Measurements from ENCODE around the gene PTPRG.

Gene PTPRG

DNA sequence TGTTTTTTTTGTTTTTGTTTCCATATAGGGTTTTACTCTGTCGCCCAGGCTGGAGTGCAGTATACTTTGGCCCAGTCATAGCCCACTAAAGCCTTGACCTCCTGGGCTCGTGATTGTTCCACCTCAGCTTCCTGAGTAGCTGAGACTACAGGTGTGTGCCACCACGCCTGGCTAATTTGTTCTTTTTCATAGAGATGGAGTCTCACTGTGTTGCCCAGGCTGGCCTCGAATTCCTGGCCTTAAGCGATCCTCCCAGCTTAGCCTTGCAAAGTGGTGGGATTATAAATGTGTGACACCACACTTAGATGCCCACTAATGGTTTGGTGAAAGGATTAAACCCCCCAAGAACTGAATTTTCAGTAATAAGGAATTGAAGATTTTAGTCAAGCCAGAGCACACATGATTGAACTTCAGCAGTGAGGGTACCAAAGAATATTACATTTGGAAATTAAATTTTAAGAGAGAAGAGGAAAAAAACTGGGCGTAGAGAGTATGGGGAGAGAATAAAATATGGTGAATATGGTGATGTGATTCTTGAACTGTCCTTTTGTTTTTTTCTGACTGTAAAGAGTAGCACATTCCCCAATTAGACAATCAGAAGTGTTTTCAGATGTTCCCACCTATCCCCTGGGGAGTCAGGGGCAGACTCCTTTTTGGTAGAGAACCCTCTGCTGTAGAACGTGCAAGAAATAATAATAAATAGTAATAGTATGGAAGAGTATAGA lies 208.1 kb downstream of the PTPRG start:
- H3K9ac ChIP-seq (ENCODE audit: low read depth, low read length): no peak overlapping the region
- H3K27me3 ChIP-seq (ENCODE audit: insufficient read depth, low read length): no peaks in the 10 kb centered on the region
- peaks cover 26% of the 10 kb centered on the region for H3K4me1 ChIP-seq (ENCODE audit: insufficient read depth, low read length)
- H3K4me3 ChIP-seq (ENCODE audit: low read length): no peak overlapping the region
- no peak overlapping the region for H3K27ac ChIP-seq (ENCODE audit: low read depth, low read length)
- peaks cover 2% of the 10 kb centered on the region; the same call in 1 of the 2 replicates for H3K36me3 ChIP-seq (ENCODE audit: insufficient read depth, low read length)
- WGBS: 89% methylated on average over 7 of the region's 7 CpGs
- H3K9me3 ChIP-seq (ENCODE audit: insufficient read depth, low read depth, low read length): no peaks in the 10 kb centered on the region

DNA sequence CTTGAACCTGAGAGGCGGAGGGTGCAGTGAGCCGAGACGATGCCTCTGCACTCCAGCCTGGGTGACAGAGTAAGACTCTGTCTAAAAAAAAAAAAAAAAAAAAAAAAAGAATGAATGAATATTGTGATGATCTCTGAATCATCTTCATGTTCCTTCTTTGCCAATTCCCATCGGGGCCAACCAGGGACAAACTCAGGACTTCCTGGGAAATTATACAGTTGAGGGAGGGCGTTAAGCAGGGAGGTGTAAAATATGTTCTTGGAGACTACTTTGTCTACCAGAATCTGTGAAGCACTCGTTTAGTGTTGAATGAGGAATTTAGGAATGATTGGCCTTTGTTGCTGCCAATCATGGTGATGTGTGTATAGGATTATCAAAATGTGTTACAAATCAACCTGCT lies 210.6 kb downstream of the PTPRG start:
- Histone ChIP-seq H3K9ac (ENCODE audit: low read depth, low read length) (no peak overlapping the region), H3K36me3 (ENCODE audit: insufficient read depth, low read length) (no peaks in the 10 kb centered on the region), H3K9me3 (ENCODE audit: insufficient read depth, low read depth, low read length) (no peaks in the 10 kb centered on the region), H3K27ac (ENCODE audit: low read depth, low read length) (no peak overlapping the region), H3K4me3 (ENCODE audit: low read length) (no peak overlapping the region), H3K4me1 (ENCODE audit: insufficient read depth, low read length) (peaks cover 35% of the 10 kb centered on the region), H3K27me3 (ENCODE audit: insufficient read depth, low read length) (no peaks in the 10 kb centered on the region)
- 98% methylated on average over 6 of the region's 6 CpGs for whole genome bisulfite sequencing

DNA sequence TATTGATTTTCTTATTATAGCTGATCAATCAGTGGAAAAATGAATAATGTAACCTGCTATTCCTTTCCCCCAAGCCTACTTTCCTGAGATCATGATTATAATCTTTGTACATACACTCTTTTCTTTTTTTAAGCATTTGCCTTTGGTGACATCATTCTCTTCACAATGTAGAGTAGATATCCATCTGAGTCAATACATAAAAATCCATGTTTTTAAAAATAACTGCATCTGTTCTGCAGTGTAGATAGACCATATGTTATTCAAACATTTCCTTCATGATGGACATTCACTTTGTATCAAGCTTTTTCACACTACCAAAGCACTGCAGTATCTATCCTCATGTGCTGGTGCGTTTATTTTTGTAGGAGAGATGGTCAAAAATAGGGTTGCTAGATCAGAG lies 211.1 kb downstream of the PTPRG start:
- no peaks in the 10 kb centered on the region for H3K27me3 ChIP-seq (ENCODE audit: insufficient read depth, low read length)
- peaks cover 38% of the 10 kb centered on the region for H3K4me1 ChIP-seq (ENCODE audit: insufficient read depth, low read length)
- H3K9ac ChIP-seq (ENCODE audit: low read depth, low read length): no peak overlapping the region
- no peak overlapping the region for H3K4me3 ChIP-seq (ENCODE audit: low read length)
- H3K27ac ChIP-seq (ENCODE audit: low read depth, low read length): no peak overlapping the region
- H3K36me3 ChIP-seq (ENCODE audit: insufficient read depth, low read length): no peaks in the 10 kb centered on the region
- WGBS: 100% methylated on average over 1 of the region's 1 CpG
- H3K9me3 ChIP-seq (ENCODE audit: insufficient read depth, low read depth, low read length): no peaks in the 10 kb centered on the region

DNA sequence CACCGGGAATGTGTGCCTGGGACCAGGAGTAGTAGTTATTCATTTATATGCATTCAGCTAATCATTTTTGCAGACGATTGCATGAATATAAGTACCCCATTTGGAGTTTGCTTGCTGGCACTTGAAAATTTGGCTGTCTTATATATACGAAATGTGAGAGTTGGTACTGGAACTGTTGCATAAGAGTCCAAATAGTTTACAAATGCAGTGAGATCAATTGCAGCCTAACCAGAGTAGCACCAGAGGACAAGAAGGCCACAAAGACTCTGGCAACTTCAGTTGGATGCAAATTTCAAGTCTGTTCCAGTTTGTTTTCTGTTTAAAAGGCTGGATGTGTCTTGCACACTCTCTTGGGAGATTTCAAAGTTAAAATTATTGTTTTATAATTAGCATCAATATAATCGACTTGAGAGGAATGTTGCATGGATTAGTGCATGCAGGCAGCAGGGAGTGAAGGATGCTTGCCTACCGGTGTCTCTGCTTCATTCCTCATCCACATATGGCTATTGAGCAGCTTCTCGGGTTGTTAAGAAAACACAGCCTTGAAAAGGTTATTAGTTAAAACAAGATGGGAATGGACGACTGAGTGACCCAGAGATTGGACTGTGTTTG lies 213.0 kb downstream of the PTPRG start:
- Histone ChIP-seq H3K9me3 (ENCODE audit: insufficient read depth, low read depth, low read length) (no peaks in the 10 kb centered on the region), H3K4me3 (ENCODE audit: low read length) (no peak overlapping the region), H3K9ac (ENCODE audit: low read depth, low read length) (no peak overlapping the region), H3K36me3 (ENCODE audit: insufficient read depth, low read length) (no peaks in the 10 kb centered on the region), H3K27me3 (ENCODE audit: insufficient read depth, low read length) (no peaks in the 10 kb centered on the region), H3K27ac (ENCODE audit: low read depth, low read length) (no peak overlapping the region), H3K4me1 (ENCODE audit: insufficient read depth, low read length) (peaks cover 38% of the 10 kb centered on the region)
- 94% methylated on average over 7 of the region's 7 CpGs for WGBS

DNA sequence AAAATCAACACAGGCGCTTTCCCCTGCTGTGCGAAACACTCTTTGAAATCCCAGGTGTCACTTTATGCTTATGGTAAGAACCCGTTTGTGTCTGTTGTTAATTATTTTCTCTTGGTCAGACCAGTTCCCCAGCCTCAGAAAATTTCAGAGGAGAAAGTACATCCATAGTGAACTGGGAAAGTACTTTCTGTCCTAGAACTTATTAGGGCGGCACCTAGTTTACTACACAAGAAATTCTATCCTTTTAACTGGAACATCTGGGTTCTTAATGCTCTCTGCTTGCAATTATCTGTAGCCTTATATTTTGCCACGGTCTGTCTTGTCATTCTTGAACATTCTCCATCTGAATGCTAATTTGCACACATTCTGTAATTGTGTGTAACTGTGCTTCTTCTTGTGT lies 215.0 kb downstream of the PTPRG start:
- Histone ChIP-seq H3K36me3 (ENCODE audit: insufficient read depth, low read length) (no peaks in the 10 kb centered on the region), H3K27me3 (ENCODE audit: insufficient read depth, low read length) (no peaks in the 10 kb centered on the region), H3K27ac (ENCODE audit: low read depth, low read length) (no peak overlapping the region), H3K9ac (ENCODE audit: low read depth, low read length) (no peak overlapping the region), H3K4me1 (ENCODE audit: insufficient read depth, low read length) (peaks cover 24% of the 10 kb centered on the region), H3K4me3 (ENCODE audit: low read length) (no peak overlapping the region), H3K9me3 (ENCODE audit: insufficient read depth, low read depth, low read length) (no peaks in the 10 kb centered on the region)
- WGBS: 87% methylated on average over 5 of the region's 5 CpGs

DNA sequence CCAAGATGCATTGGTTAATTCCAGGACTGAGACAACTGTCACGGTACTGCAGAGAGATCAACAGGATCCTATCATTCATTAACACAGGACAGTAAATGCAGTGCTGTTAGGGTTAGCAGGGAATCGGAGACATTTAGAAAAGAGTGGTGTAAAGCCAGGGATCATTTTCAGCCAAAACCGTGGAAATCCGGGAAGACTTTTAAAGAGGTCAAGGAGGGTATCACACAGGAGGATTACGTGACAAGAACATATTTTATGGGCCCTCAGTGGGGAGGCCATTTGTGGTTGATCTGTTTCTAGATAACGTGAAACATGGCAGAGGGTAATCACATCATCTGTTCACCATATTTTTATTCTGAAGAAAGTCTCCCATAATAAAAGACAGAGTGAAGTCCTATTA lies 216.1 kb downstream of the PTPRG start:
- H3K9ac ChIP-seq (ENCODE audit: low read depth, low read length): no peak overlapping the region
- WGBS: 91% methylated on average over 6 of the region's 6 CpGs

DNA sequence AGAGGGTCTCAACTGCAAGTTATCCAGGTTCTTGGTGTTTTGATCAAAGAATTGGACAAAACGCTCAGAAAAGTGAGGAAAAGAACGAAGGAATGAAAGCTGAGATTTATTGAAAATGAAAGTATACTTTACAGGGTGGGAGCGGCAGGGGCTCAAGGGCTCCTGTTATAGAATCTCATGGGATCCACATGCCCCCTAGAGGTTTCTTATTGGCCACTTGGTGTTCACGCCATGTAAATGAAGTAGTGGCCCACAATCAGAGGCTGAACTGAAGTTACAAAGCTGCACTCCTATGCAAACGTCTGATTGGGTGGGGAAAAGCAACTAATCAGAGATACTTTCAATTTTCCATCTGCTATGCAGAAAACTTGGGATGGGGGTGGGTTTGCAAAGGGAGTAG lies 216.7 kb downstream of the PTPRG start:
- Histone ChIP-seq H3K9ac (ENCODE audit: low read depth, low read length) (no peak overlapping the region), H3K4me3 (ENCODE audit: low read length) (no peak overlapping the region), H3K9me3 (ENCODE audit: insufficient read depth, low read depth, low read length) (no peaks in the 10 kb centered on the region), H3K36me3 (ENCODE audit: insufficient read depth, low read length) (no peaks in the 10 kb centered on the region), H3K27ac (ENCODE audit: low read depth, low read length) (no peak overlapping the region), H3K4me1 (ENCODE audit: insufficient read depth, low read length) (peaks cover 24% of the 10 kb centered on the region), H3K27me3 (ENCODE audit: insufficient read depth, low read length) (no peaks in the 10 kb centered on the region)
- WGBS: 82% methylated on average over 5 of the region's 5 CpGs

More for the DNA sequence above, 216.1 kb downstream of the PTPRG start:
- Histone ChIP-seq H3K36me3 (ENCODE audit: insufficient read depth, low read length) (no peaks in the 10 kb centered on the region), H3K4me3 (ENCODE audit: low read length) (no peak overlapping the region), H3K27me3 (ENCODE audit: insufficient read depth, low read length) (no peaks in the 10 kb centered on the region), H3K9me3 (ENCODE audit: insufficient read depth, low read depth, low read length) (no peaks in the 10 kb centered on the region), H3K4me1 (ENCODE audit: insufficient read depth, low read length) (peaks cover 24% of the 10 kb centered on the region), H3K27ac (ENCODE audit: low read depth, low read length) (no peak overlapping the region)

DNA sequence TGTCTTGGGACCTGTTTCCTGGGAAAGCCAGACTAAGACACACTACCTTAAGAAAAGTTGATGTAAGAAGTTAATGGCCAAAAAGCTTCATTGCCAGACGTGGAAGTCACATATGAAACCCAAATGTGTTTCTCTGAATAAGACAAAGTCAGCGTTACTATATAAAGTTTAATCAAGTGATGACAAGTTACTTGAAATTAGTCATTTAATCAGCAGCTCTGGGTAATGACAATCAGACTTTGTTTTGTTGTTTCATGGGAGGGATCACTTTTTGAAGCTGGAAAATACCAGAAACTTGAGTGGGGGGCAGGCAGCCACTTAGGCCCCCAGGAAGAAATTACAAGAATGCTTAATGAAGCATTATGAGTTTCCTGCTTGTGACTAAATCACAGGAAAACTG lies 218.6 kb downstream of the PTPRG start:
- Histone ChIP-seq H3K4me1 (ENCODE audit: insufficient read depth, low read length) (peaks cover 32% of the 10 kb centered on the region), H3K9me3 (ENCODE audit: insufficient read depth, low read depth, low read length) (no peaks in the 10 kb centered on the region), H3K36me3 (ENCODE audit: insufficient read depth, low read length) (no peaks in the 10 kb centered on the region), H3K27ac (ENCODE audit: low read depth, low read length) (no peak overlapping the region), H3K4me3 (ENCODE audit: low read length) (no peak overlapping the region), H3K27me3 (ENCODE audit: insufficient read depth, low read length) (no peaks in the 10 kb centered on the region), H3K9ac (ENCODE audit: low read depth, low read length) (no peak overlapping the region)
- 89% methylated on average over 2 of the region's 2 CpGs for WGBS

DNA sequence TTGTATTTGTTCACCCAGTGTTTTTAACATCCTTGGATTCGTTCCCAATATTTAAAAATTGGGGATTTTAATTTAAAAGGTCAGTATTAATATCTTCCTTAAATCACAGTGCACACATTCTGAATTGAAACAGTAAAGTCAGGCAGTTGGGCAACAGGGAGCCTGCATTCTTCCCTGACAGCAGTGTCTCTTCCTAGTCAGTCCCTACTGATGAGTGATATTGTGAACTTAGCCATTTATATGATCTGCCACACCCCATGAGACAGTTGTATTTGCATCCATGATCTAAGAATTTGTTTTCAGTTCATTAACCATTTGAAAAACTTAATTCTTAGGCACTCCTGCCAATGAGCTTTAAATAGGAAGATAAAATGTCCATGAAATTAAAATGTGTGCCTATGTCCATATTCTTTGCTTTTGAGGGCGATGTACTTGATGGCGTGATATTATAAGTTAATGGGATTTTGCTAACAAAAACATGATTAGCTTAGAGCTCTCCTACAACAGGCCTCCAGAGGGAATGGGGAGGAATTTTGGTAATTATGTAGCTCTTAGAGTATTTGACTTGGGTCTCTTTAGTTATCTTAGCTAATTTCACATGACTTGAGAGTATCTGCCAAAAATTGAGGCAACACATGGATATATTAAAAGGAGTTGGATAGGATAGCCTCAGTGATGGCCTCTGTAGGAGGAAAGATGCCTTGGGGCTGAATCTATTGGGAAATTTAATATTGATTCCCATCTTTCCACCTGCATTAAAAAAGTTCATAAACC lies 219.3 kb downstream of the PTPRG start:
- Histone ChIP-seq H3K9ac (ENCODE audit: low read depth, low read length) (no peak overlapping the region), H3K9me3 (ENCODE audit: insufficient read depth, low read depth, low read length) (no peaks in the 10 kb centered on the region), H3K27me3 (ENCODE audit: insufficient read depth, low read length) (no peaks in the 10 kb centered on the region), H3K4me3 (ENCODE audit: low read length) (no peak overlapping the region), H3K27ac (ENCODE audit: low read depth, low read length) (no peak overlapping the region), H3K36me3 (ENCODE audit: insufficient read depth, low read length) (no peaks in the 10 kb centered on the region), H3K4me1 (ENCODE audit: insufficient read depth, low read length) (peaks cover 32% of the 10 kb centered on the region)
- 95% methylated on average over 2 of the region's 3 CpGs for WGBS

DNA sequence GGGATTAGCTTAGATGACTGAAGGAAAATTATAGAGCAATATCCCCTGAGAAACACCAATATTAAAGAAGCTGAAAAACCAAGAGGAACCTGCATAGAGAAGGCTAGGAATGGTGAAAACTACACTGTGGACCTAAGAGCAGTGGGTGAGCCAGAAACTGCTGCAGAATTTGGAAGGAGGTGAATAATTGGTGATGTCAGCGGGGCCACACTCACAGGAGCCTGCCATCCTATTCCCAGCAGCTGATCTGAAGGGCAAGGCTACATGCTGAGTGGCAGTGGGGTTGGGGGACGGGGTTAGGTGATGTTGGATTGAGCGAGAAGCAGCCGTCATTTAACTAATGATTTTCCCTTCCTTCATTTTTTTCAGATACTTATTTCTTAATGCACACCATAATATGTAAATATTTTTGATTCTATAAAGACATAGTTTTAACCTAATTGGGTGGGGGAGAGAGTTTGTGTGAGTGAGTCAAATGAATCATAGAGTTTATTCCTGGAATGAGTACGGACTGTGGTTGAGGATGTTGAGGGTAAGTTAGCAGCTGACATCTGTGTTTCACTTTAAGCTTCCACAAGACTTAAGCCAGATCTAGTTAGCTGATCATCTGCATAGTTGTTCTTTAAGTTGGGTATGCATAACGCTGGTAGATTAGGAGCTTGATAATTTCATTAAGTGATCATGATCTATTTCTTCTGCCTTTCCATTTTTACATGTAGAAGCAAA lies 222.8 kb downstream of the PTPRG start:
- no peak overlapping the region for H3K27ac ChIP-seq (ENCODE audit: low read depth, low read length)
- H3K9me3 ChIP-seq (ENCODE audit: insufficient read depth, low read depth, low read length): no peaks in the 10 kb centered on the region
- no peak overlapping the region for H3K4me3 ChIP-seq (ENCODE audit: low read length)
- no peak overlapping the region for H3K9ac ChIP-seq (ENCODE audit: low read depth, low read length)
- no peaks in the 10 kb centered on the region for H3K27me3 ChIP-seq (ENCODE audit: insufficient read depth, low read length)
- peaks cover 13% of the 10 kb centered on the region for H3K4me1 ChIP-seq (ENCODE audit: insufficient read depth, low read length)
- no peaks in the 10 kb centered on the region for H3K36me3 ChIP-seq (ENCODE audit: insufficient read depth, low read length)
- 97% methylated on average over 3 of the region's 6 CpGs for WGBS

Data from HUES64 (cell line).